HG03095 (cell line): ENCODE data around the gene PYGO1.

Source experiments
- ATAC-seq: cut with Tn5 transposase; IDR thresholded peaks from one replicate; pipeline ENCODE4 v1.9.1; 2021; ENCODE audit warnings: moderate library complexity; ENCODE audit not compliant: unreplicated experiment

PYGO1 gene

GRCh38 chr15:55573224-55573623 lies 14.9 kb downstream of the PYGO1 start:
- ATAC-seq = no peak

- ATAC-seq = no peak
These were observed 23.6 kb downstream of the PYGO1 start for GRCh38 chr15:55564347-55565145.

- ATAC-seq = no peak
These were observed 25.5 kb downstream of the PYGO1 start for GRCh38 chr15:55562601-55563000.

GRCh38 chr15:55555089-55555488 lies 33.1 kb downstream of the PYGO1 start:
- ATAC-seq = no peak

DNA sequence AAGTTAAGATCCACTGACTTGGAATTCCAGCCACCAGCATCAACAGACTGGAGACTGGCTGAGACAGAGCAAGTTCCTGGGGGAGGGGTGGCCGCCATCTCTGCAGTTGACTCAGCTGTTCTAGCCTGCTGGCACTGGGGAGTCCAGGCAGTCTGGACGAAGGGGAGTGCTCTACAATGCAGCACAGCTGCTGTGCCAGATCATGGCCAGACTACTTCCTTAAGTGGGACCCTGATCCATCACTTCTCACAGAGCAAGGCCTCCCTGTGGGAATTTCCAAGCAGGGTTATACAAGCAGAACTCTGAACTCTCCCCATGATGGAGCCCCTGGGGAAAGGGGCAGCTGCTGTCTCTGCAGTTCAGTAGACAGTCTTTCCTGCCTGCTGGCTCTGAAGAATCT lies 35.2 kb downstream of the PYGO1 start:
- ATAC-seq = no peak

- ATAC-seq = no peak
These were observed 35.7 kb downstream of the PYGO1 start for GRCh38 chr15:55552451-55552850.

GRCh38 chr15:55549305-55549704 lies 38.8 kb downstream of the PYGO1 start:
- ATAC-seq = no peak

- ATAC-seq = no peak
These were observed 41.4 kb downstream of the PYGO1 start for GRCh38 chr15:55546718-55547117.

- no peak for ATAC-seq
These were observed 52.7 kb downstream of the PYGO1 start for GRCh38 chr15:55535436-55535835.

DNA sequence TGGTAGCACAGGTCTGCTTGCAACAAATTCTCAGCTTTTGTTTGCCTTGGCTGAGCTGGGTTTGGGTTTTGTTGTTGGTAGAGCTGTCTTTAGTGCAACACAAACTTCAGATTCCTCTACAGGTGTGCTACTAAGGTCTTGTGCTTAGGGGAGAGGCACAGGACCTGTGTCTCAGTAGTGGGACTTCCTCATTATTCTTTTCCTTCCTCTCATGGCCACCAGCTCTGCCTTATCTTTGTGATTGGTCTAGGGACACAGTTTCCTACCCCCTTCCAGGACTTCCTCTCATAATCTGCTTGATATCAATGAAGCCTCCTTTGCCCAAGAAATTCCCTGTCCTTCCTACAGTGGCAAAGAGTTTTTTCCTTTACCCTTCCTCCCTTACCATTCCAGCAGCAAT lies 55.2 kb downstream of the PYGO1 start:
- no peak for ATAC-seq

DNA sequence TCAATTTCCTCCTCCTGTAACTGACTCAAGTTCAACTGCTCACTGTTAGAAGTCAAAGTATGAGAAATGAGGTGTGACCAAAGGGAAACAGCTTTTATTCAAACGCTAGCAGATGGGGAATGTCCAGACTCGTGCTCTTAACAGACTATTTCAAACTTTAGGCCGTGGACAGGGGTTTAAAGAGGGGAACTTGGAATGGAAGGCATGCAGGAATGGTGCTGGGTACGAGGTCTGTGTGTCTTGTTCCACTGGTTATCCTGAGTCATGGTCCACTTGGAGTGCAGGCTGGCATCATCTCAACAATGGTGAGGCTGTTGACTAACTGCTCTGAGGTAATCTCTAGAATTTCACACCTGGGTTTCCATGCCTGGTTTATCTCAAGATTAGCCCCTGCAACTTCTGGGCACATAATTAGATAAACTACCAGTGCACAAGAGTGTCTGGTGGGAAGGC lies 57.3 kb downstream of the PYGO1 start:
- no peak for ATAC-seq

GRCh38 chr15:55528812-55529211 lies 59.3 kb downstream of the PYGO1 start:
- ATAC-seq = no peak

GRCh38 chr15:55527150-55527549 lies 61.0 kb downstream of the PYGO1 start:
- ATAC-seq = no peak

DNA sequence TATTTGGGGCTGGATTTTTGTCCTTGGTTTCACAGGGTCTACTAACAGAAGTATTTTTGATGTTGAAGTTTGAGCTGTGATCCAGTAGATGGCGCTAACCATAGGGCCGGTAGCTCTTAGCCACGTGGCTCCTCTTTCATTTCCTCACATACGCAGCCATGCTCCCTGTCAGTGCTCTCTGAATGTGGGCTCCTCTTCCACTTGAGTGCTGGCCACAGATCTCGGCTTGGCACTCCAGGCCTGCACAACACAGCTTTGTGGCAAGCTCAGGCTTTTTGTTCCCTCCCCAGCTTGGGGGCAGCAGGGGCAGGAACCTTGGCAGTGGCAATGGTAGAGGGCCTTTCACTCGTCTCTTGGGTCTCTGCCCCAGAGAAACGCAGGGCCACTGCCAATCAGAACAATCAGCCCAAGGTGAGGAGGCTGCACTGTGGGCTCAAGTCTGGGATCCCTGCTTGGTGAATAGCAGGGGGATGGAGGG lies 61.5 kb downstream of the PYGO1 start:
- peak; percentile 65 for ATAC-seq

DNA sequence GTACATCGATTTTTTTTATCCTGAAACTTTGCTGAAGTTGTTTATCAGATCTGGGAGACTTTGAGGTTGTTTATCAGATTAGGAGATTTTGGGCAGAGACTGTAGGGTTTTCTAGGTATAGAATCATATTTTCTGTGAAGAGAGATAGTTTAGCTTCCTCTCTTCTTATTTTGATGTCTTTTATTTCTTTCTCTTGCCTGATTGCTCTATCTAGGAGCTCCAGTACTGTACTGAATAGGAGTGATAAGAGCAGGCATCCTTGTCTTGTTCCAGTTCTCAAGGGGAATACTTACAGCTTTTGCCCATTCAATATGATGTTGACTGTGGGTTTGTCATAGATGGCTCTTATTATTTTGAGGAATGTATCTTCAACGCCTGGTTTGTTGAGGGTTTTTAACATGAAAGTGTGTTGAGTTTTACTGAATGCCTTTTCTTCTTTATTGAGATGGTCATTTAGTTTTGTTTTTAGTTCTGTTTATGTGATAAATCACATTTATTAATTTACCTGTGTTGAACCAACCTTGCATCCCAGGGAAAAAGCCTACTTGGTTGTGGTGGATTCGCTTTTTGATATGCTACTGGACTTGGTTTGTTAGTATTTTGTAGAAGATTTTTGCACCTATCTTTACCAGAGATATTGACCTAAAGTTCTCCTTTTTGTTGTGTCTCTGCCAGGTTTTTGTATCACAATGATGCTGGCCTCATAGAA lies 65.2 kb downstream of the PYGO1 start:
- ATAC-seq = no peak

DNA sequence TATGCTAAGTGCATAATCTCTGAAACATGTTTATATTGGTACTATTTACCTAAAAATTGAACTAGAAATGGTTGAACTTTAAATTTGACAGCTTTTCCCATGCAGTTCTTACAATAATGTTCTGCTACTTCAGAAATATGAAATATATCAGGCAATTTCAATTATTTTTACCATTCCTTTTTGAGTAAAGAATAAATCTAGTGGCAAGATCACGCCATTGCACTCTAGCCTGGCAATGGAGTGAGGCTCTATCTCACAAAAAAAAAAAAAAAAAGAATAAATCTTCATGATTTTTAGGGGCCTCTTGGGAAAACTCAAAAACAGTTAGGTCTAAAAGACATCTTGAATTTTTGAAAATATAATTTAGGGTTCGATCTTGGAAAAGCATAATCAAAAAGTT lies 69.5 kb downstream of the PYGO1 start:
- ATAC-seq = no peak

- ATAC-seq = no peak
These were observed 70.1 kb downstream of the PYGO1 start for GRCh38 chr15:55518009-55518408.

GRCh38 chr15:55515991-55516776 lies 72.0 kb downstream of the PYGO1 start:
- no peak for ATAC-seq

GRCh38 chr15:55515491-55515890 lies 72.7 kb downstream of the PYGO1 start:
- no peak for ATAC-seq

GRCh38 chr15:55514414-55514850 lies 73.7 kb downstream of the PYGO1 start:
- no peak for ATAC-seq
